ENCODE measurements around the gene SDHAF1.
"Not testable (repeated sequence)": the region's sequence is repeated elsewhere in the genome, so short reads cannot be mapped to it uniquely, and the experiment has no call there.

Gene SDHAF1

GRCh38 chr19:36028313-36029041 lies 33.5 kb downstream of the SDHAF1 start:
- H3K4me3 ChIP-seq (ENCODE audit: control insufficient read depth, low read depth, low read length), result no peak overlapping the region
- no peak for DNase-seq (ENCODE audit: low read depth)
- TF ChIP-seq, protein P1, sequence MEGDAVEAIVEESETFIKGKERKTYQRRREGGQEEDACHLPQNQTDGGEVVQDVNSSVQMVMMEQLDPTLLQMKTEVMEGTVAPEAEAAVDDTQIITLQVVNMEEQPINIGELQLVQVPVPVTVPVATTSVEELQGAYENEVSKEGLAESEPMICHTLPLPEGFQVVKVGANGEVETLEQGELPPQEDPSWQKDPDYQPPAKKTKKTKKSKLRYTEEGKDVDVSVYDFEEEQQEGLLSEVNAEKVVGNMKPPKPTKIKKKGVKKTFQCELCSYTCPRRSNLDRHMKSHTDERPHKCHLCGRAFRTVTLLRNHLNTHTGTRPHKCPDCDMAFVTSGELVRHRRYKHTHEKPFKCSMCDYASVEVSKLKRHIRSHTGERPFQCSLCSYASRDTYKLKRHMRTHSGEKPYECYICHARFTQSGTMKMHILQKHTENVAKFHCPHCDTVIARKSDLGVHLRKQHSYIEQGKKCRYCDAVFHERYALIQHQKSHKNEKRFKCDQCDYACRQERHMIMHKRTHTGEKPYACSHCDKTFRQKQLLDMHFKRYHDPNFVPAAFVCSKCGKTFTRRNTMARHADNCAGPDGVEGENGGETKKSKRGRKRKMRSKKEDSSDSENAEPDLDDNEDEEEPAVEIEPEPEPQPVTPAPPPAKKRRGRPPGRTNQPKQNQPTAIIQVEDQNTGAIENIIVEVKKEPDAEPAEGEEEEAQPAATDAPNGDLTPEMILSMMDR (IDR thresholded peaks at IDR 0.05; ENCODE audit: control insufficient read depth, insufficient read depth, low read depth, low read length, missing control alignments), result no peak

DNA sequence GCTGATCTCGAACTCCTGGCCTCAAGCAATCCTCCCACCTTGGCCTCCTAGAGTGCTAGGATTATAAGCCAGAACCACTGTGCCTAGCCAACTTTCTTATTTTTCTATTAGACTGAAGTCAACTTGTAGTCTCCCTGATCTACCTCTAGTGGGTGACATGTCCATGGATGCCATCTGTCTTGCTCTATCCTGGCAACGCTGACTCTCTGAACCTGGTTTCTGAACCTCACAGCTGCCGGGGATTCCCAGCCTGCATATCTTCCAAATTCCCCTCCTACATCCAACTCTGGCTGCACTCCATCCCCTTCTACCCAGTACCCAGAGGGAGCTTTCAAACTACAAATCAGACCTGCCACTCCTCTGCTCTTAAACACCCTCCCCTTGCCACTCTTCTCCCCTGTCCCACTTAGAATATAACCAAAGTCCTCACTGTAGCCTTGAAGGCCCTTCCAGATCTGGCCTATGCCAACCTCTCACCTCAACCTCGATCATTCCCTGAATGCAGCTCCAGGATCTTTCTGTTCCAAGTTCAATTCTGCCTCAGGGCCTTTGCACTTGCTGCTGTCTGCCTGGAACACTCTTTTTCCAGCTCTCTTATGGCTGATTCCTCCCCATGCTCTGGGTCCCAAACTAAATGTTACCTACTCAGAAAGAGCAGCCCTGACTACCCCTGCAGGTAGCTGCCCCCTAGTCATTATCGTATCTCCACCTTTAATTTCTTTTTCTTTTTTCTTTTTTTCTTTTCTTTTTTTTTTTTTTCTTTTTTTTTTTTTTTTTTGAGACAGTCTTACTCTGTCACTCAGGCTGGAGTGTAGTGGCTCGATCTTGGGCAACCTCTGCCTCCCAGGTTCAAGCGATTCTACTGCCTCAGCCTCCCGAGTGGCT lies 35.5 kb downstream of the SDHAF1 start:
- no peak for DNase-seq (ENCODE audit: low read depth)
- TF ChIP-seq, protein P1 (IDR thresholded peaks at IDR 0.05; ENCODE audit: control insufficient read depth, insufficient read depth, low read depth, low read length, missing control alignments), result peak; percentile 35
- no peak overlapping the region for H3K4me3 ChIP-seq (ENCODE audit: control insufficient read depth, low read depth, low read length)

DNA sequence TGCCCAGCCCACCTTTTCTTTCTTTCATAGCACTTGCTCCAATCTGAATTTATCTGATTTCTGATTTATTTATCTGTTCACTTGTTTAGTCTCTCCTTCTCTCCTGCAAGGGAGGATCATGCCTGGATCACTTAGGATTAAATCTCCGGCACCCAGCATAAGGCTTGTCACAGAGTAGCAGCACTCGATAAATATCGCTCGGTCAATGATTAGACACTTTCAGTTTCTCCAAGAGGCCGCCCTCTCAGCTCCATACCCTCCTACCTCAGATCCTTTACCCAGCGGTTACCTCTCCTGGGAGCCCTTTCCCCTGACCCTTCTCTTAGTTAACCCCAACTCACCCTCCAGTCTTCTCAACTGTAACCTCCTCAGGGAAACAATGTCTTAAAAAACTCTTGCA lies 36.3 kb downstream of the SDHAF1 start:
- TF ChIP-seq, protein P1 (IDR thresholded peaks at IDR 0.05; ENCODE audit: control insufficient read depth, insufficient read depth, low read depth, low read length, missing control alignments), result no peak
- DNase-seq (ENCODE audit: low read depth), result no peak
- no peak overlapping the region for H3K4me3 ChIP-seq (ENCODE audit: control insufficient read depth, low read depth, low read length)

GRCh38 chr19:36032251-36033104 lies 37.5 kb downstream of the SDHAF1 start, which contains the start of gene CLIP3:
Gene CLIP3 (minus strand): TSS chr19:36032873. CDS start chr19:36032357, 516 bp downstream.
- peak within 1 kb of the TSS; percentile 100 for H3K4me3 ChIP-seq (ENCODE audit: control insufficient read depth, low read depth, low read length)
- no peak for DNase-seq (ENCODE audit: low read depth)
- TF ChIP-seq, protein P1 (IDR thresholded peaks at IDR 0.05; ENCODE audit: control insufficient read depth, insufficient read depth, low read depth, low read length, missing control alignments), result no peak

DNA sequence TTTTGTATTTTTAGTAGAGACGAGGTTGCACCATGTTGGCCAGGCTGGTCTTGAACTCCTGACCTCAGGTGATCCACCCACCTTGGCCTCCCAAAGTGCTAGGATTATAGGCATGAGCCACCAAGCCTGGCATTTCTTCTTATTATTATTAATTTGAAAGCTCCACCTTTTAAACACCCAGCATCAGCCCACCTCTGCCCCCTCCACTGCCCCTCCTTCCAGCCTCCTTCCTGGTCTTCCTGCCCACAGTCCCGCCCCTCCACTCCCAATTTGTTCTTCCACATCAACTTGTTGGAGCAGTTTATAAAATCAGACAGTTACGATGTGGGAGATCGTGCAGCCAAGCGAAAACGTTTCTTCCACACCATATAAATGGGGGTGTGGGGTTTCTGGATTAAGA lies 45.5 kb downstream of the SDHAF1 start:
- no peak overlapping the region for H3K4me3 ChIP-seq (ENCODE audit: control insufficient read depth, low read depth, low read length)
- DNase-seq (ENCODE audit: low read depth), result no peak
- TF ChIP-seq, protein P1 (IDR thresholded peaks at IDR 0.05; ENCODE audit: control insufficient read depth, insufficient read depth, low read depth, low read length, missing control alignments), result no peak

- not testable (repeated sequence) for H3K4me3 ChIP-seq (ENCODE audit: control insufficient read depth, low read depth, low read length); DNase-seq (ENCODE audit: low read depth)
These were observed 46.1 kb downstream of the SDHAF1 start for GRCh38 chr19:36041092-36041491.
